Right forelimb (tissue), 1 donor: ENCODE data around the gene FAM168A.
"Not testable (repeated sequence)": the region's sequence is repeated elsewhere in the genome, so short reads cannot be mapped to it uniquely, and the experiment has no call there.

Experiments used
- DNase-seq: peaks from one replicate; pipeline ENCODE4 v3.0.0-alpha.2; 2018

The FAM168A gene

GRCh38 chr11:73513707-73514106, 84.2 kb downstream of the FAM168A start:
- DNase-seq: no peak

- no peak for DNase-seq
Measured at GRCh38 chr11:73510877-73511276, 87.0 kb downstream of the FAM168A start.

- DNase-seq: no peak
Measured at GRCh38 chr11:73510106-73510505, 87.8 kb downstream of the FAM168A start.

- DNase-seq: no peak
Measured at GRCh38 chr11:73509188-73509587, 88.7 kb downstream of the FAM168A start.

GRCh38 chr11:73508243-73509176, 89.4 kb downstream of the FAM168A start:
- no peak for DNase-seq

- DNase-seq: no peak
Measured at GRCh38 chr11:73507086-73507485, 90.8 kb downstream of the FAM168A start.

GRCh38 chr11:73506038-73506437, 91.9 kb downstream of the FAM168A start:
- no peak for DNase-seq

GRCh38 chr11:73498343-73498742, 99.6 kb downstream of the FAM168A start:
- DNase-seq: no peak

GRCh38 chr11:73496134-73496533, 101.8 kb downstream of the FAM168A start:
- DNase-seq: no peak

- no peak for DNase-seq
Measured at GRCh38 chr11:73495731-73496130, 102.2 kb downstream of the FAM168A start.

GRCh38 chr11:73493956-73494598, 103.8 kb downstream of the FAM168A start:
- DNase-seq: no peak

- DNase-seq: no peak
Measured at GRCh38 chr11:73481626-73482025, 116.3 kb downstream of the FAM168A start.

- DNase-seq: no peak
Measured at GRCh38 chr11:73480677-73481076, 117.2 kb downstream of the FAM168A start.

GRCh38 chr11:73478737-73479347, 119.1 kb downstream of the FAM168A start:
- no peak for DNase-seq

GRCh38 chr11:73477518-73477917, 120.4 kb downstream of the FAM168A start:
- no peak for DNase-seq

GRCh38 chr11:73475549-73476095, 122.3 kb downstream of the FAM168A start:
- DNase-seq: no peak

GRCh38 chr11:73473252-73473651, 124.7 kb downstream of the FAM168A start:
- DNase-seq: no peak

GRCh38 chr11:73470036-73470612, 127.8 kb downstream of the FAM168A start:
- not testable (repeated sequence) for DNase-seq

- no peak for DNase-seq
Measured at GRCh38 chr11:73469401-73469800, 128.5 kb downstream of the FAM168A start.

- DNase-seq: no peak
Measured at GRCh38 chr11:73468590-73469161, 129.2 kb downstream of the FAM168A start.

- no peak for DNase-seq
Measured at GRCh38 chr11:73467505-73467904, 130.4 kb downstream of the FAM168A start.

- DNase-seq: no peak
Measured at GRCh38 chr11:73466643-73467042, 131.3 kb downstream of the FAM168A start.

GRCh38 chr11:73465871-73466270, 132.0 kb downstream of the FAM168A start:
- DNase-seq: no peak
